K562 (cell line): ENCODE data around the gene CD300E. TPM values are rescaled to one million over a fixed set of nuclear protein-coding genes. Genes with fewer than 3 reads are reported as not detected.

ENCODE experiments used
- CXXC5 ChIP-seq: fragments of 250-450 bp; sonication (Bioruptor Pico); IDR thresholded peaks from 2 replicates; pipeline ENCODE4 v1.8.0; 2022; ENCODE audit warnings: inconsistent platforms, mild to moderate bottlenecking, moderate library complexity
- FOXJ3 ChIP-seq: sonication (generic); formaldehyde crosslinking; IDR thresholded peaks from 2 replicates; pipeline ENCODE4 v1.4.0; 2020; ENCODE audit warnings: mild to moderate bottlenecking, missing genetic modification reagents
- LEF1 ChIP-seq: fragments of 450-650 bp; IDR thresholded peaks from 2 replicates; pipeline ENCODE4 v1.6.1; 2016; ENCODE audit warnings: mild to moderate bottlenecking
- NR2C2 ChIP-seq, 2 experiments: fragments of 200-800 bp in 1 of 2; sonication (Bioruptor generic) in 1 of 2; sonication (generic) in 1 of 2; formaldehyde crosslinking in 1 of 2; IDR thresholded peaks; 2 replicates each; pipeline versions ENCODE4 v1.6.1 to v1.8.0; 2016 to 2022; ENCODE audit warnings: mild to moderate bottlenecking in 1 of 2, missing compliant biosample characterization in 1 of 2, missing genetic modification characterization in 1 of 2, missing genetic modification reagents in 1 of 2
- TGIF2 ChIP-seq: sonication (generic); formaldehyde crosslinking; IDR thresholded peaks from 2 replicates; pipeline ENCODE4 v1.8.1; 2022; ENCODE audit warnings: mild to moderate bottlenecking, missing genetic modification reagents, moderate library complexity
- ZEB2 ChIP-seq: fragments of 450-650 bp; IDR thresholded peaks from 2 replicates; pipeline ENCODE4 v1.6.1; 2016
- ZNF354B ChIP-seq: fragments of 250-450 bp; sonication (Bioruptor Pico); IDR thresholded peaks from 2 replicates; pipeline ENCODE4 v1.4.0; 2020
- polyA plus RNA-seq, 8 experiments: library from polyadenylated mRNA; depleted of rRNA in 4 of 8; stranded (reverse) in 5 of 8; unstranded in 3 of 8; fragments of >200 nt; fragmentation: Nextera tagmentation in 2 of 8; fragmentation: Illumina TruSeq in 1 of 8; extraction: Ambion mirVana in 2 of 8; extraction: Trizol in 1 of 8; gene quantifications; 2 replicates each; pipeline versions ENCODE4 v1.2.1 to v1.2.3, GENCODE V29; 2011 to 2014; ENCODE audit warnings: inconsistent platforms in 1 of 8, missing spikeins in 1 of 8
- total RNA-seq, 7 experiments: library from RNA; depleted of rRNA in 6 of 7; stranded (reverse); fragments of >200 nt in 6 of 7; fragmentation: Illumina TruSeq in 2 of 7; extraction: Trizol in 2 of 7; gene quantifications; 2 replicates each; pipeline versions ENCODE4 v1.2.1 to v1.2.3, GENCODE V29; 2011 to 2021; ENCODE audit warnings: low replicate concordance in 1 of 7
- TF ChIP-seq, protein P1 (sequence below), 2 experiments: fragments of 450-650 bp; IDR thresholded peaks; 2 replicates each; pipeline ENCODE4 v1.6.1; 2018; ENCODE audit warnings: mild to moderate bottlenecking in 2 of 2, low read depth in 1 of 2; ENCODE audit not compliant: partially characterized antibody in 2 of 2
- TF ChIP-seq, protein P2 (sequence below): sonication (generic); formaldehyde crosslinking; IDR thresholded peaks from 2 replicates; pipeline ENCODE4 v1.8.0; 2022; ENCODE audit warnings: missing genetic modification reagents, mild to moderate bottlenecking, moderate library complexity, borderline replicate concordance
- TF ChIP-seq, protein P3 (sequence below): fragments of 250-450 bp; sonication (Bioruptor Pico); IDR thresholded peaks from 2 replicates; pipeline ENCODE4 v1.8.0; 2021; ENCODE audit warnings: borderline replicate concordance, mild to moderate bottlenecking, moderate library complexity; ENCODE audit not compliant: poor library complexity, severe bottlenecking
- TF ChIP-seq, protein P4 (sequence below), 2 experiments: fragments of 450-650 bp in 1 of 2; sonication (generic) in 1 of 2; formaldehyde crosslinking in 1 of 2; IDR thresholded peaks; 2 replicates each; pipeline versions ENCODE4 v1.7.1 to v1.9.0; 2016 to 2022; ENCODE audit warnings: inconsistent platforms in 1 of 2, mild to moderate bottlenecking in 1 of 2, missing genetic modification reagents in 1 of 2

CD300E gene
- total and polyA plus RNA-seq, 9 of the 15 experiments (the other 6 are each of a cell fraction or from before 2014, with no cell fraction given) = not detected

DNA sequence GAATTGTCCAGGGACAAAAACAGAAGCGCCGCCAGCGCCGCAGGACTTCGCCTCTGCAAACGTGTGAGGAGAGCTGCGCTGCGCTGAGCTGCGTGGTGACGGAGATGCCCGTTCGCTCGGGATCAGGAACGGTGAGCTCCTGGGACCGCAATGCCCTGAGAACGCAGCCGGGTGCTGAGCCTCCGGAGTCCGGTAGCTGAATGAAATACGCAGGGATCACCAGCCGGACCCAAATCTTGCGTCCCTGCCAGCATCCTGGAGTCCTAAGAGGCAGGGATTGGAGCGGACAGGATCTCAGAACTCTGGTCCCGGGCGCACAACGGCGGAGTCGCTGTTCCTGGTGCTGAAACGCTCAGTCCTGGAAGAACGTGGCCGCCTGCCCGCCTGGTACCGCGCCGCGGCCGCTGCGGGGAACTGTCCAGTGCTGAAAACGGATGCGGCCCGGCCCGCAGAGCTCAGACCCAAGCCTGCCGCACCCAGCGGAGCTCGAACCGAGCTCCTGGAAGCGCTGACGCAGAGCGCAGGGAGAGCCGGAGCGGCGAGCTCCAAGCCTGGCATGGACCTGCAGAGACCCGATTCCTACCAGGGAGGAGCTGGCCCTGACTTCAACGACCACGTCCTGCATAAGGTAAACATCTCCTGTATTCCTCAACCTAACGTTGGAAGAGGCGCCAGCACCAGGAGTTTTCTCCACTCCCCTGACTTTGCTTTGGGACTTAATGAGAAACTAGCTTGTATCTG is 47.7 kb upstream of the CD300E start (continued):
- TF ChIP-seq, protein P1, sequence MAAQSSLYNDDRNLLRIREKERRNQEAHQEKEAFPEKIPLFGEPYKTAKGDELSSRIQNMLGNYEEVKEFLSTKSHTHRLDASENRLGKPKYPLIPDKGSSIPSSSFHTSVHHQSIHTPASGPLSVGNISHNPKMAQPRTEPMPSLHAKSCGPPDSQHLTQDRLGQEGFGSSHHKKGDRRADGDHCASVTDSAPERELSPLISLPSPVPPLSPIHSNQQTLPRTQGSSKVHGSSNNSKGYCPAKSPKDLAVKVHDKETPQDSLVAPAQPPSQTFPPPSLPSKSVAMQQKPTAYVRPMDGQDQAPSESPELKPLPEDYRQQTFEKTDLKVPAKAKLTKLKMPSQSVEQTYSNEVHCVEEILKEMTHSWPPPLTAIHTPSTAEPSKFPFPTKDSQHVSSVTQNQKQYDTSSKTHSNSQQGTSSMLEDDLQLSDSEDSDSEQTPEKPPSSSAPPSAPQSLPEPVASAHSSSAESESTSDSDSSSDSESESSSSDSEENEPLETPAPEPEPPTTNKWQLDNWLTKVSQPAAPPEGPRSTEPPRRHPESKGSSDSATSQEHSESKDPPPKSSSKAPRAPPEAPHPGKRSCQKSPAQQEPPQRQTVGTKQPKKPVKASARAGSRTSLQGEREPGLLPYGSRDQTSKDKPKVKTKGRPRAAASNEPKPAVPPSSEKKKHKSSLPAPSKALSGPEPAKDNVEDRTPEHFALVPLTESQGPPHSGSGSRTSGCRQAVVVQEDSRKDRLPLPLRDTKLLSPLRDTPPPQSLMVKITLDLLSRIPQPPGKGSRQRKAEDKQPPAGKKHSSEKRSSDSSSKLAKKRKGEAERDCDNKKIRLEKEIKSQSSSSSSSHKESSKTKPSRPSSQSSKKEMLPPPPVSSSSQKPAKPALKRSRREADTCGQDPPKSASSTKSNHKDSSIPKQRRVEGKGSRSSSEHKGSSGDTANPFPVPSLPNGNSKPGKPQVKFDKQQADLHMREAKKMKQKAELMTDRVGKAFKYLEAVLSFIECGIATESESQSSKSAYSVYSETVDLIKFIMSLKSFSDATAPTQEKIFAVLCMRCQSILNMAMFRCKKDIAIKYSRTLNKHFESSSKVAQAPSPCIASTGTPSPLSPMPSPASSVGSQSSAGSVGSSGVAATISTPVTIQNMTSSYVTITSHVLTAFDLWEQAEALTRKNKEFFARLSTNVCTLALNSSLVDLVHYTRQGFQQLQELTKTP (IDR thresholded peaks at IDR 0.05; ENCODE audit: low read depth in 1 of 2, partially characterized antibody in 2 of 2) = peak in 1 of 2 experiments; percentile 98
- TF ChIP-seq LEF1 (no peak), FOXJ3 (CRISPR knock-in tag) (peak; percentile 65; the same call in 1 of the 2 replicates), ZEB2 (no peak), CXXC5 (CRISPR knock-in tag) (peak; percentile 77), NR2C2 (CRISPR knock-in tag; IDR thresholded peaks at IDR 0.05) (peak; percentile 84), NR2C2 (tag; IDR thresholded peaks at IDR 0.05) (no peak), TGIF2 (CRISPR knock-in tag) (peak; percentile 97), ZNF354B (CRISPR knock-in tag) (no peak)
- TF ChIP-seq, protein P2, sequence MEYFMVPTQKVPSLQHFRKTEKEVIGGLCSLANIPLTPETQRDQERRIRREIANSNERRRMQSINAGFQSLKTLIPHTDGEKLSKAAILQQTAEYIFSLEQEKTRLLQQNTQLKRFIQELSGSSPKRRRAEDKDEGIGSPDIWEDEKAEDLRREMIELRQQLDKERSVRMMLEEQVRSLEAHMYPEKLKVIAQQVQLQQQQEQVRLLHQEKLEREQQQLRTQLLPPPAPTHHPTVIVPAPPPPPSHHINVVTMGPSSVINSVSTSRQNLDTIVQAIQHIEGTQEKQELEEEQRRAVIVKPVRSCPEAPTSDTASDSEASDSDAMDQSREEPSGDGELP = peak; percentile 92
- TF ChIP-seq, protein P3, sequence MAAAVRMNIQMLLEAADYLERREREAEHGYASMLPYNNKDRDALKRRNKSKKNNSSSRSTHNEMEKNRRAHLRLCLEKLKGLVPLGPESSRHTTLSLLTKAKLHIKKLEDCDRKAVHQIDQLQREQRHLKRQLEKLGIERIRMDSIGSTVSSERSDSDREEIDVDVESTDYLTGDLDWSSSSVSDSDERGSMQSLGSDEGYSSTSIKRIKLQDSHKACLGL (CRISPR knock-in tag) = peak; percentile 69
- TF ChIP-seq, protein P4, sequence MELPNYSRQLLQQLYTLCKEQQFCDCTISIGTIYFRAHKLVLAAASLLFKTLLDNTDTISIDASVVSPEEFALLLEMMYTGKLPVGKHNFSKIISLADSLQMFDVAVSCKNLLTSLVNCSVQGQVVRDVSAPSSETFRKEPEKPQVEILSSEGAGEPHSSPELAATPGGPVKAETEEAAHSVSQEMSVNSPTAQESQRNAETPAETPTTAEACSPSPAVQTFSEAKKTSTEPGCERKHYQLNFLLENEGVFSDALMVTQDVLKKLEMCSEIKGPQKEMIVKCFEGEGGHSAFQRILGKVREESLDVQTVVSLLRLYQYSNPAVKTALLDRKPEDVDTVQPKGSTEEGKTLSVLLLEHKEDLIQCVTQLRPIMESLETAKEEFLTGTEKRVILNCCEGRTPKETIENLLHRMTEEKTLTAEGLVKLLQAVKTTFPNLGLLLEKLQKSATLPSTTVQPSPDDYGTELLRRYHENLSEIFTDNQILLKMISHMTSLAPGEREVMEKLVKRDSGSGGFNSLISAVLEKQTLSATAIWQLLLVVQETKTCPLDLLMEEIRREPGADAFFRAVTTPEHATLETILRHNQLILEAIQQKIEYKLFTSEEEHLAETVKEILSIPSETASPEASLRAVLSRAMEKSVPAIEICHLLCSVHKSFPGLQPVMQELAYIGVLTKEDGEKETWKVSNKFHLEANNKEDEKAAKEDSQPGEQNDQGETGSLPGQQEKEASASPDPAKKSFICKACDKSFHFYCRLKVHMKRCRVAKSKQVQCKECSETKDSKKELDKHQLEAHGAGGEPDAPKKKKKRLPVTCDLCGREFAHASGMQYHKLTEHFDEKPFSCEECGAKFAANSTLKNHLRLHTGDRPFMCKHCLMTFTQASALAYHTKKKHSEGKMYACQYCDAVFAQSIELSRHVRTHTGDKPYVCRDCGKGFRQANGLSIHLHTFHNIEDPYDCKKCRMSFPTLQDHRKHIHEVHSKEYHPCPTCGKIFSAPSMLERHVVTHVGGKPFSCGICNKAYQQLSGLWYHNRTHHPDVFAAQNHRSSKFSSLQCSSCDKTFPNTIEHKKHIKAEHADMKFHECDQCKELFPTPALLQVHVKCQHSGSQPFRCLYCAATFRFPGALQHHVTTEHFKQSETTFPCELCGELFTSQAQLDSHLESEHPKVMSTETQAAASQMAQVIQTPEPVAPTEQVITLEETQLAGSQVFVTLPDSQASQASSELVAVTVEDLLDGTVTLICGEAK (IDR thresholded peaks at IDR 0.05) = peak; percentile 83
- TF ChIP-seq, protein P4 (CRISPR knock-in tag; IDR thresholded peaks at IDR 0.05) = peak; percentile 69
